Activated CD4-positive, alpha-beta T cell treated with anti-CD3 and anti-CD28 coated beads, Interleukin-2, amount 10 ng/mL, durations not matched to agents 7 days and 5 days (primary cell): ENCODE data around the gene FRAT1. TPM values are rescaled to one million over a fixed set of nuclear protein-coding genes. Genes with fewer than 3 reads are reported as not detected.
A peak's percentile ranks its signal among the peaks of the same experiment; 100 is the strongest.

Experiments used
- CTCF ChIA-PET: fragments of 350-600 bp; sonication (Branson Sonifier 250); formaldehyde crosslinking; loops from one replicate; lab custom pipeline; 2021; ENCODE audit warnings: antibody characterized with exemption; lab: Charles Lee
- POLR2A ChIA-PET: fragments of 350-600 bp; sonication (Branson Sonifier 250); formaldehyde crosslinking; loops from one replicate; lab custom pipeline; 2021; ENCODE audit warnings: antibody characterized with exemption; lab: Charles Lee
- DNase-seq: peaks from one replicate; pipeline ENCODE4 v3.0.0-alpha.2; 2020
- H3K27ac Mint-ChIP-seq: one replicate; pipeline ENCODE4 v1.8.0; 2021; ENCODE audit warnings: mild to moderate bottlenecking, moderate library complexity, mixed read lengths
- H3K27me3 Mint-ChIP-seq: one replicate; pipeline ENCODE4 v1.8.0; 2021; ENCODE audit warnings: mixed read lengths
- H3K36me3 Mint-ChIP-seq: one replicate; pipeline ENCODE4 v1.8.0; 2021; ENCODE audit warnings: low read depth, mixed read lengths
- H3K4me1 Mint-ChIP-seq: one replicate; pipeline ENCODE4 v1.8.0; 2021; ENCODE audit warnings: mixed read lengths
- H3K4me3 Mint-ChIP-seq: one replicate; pipeline ENCODE4 v1.8.0; 2021; ENCODE audit warnings: mild to moderate bottlenecking, moderate library complexity, mixed read lengths
- H3K9me3 Mint-ChIP-seq: one replicate; pipeline ENCODE4 v1.8.0; 2021; ENCODE audit warnings: mixed read lengths
- total RNA-seq, 2 experiments: library from RNA; stranded (reverse); gene quantifications; one replicate each; pipeline ENCODE4 v1.2.3, GENCODE V29; 2021

The FRAT1 gene
- total RNA-seq, 2 experiments from 2014 or later, result 5.8 to 6.2 TPM

DNA sequence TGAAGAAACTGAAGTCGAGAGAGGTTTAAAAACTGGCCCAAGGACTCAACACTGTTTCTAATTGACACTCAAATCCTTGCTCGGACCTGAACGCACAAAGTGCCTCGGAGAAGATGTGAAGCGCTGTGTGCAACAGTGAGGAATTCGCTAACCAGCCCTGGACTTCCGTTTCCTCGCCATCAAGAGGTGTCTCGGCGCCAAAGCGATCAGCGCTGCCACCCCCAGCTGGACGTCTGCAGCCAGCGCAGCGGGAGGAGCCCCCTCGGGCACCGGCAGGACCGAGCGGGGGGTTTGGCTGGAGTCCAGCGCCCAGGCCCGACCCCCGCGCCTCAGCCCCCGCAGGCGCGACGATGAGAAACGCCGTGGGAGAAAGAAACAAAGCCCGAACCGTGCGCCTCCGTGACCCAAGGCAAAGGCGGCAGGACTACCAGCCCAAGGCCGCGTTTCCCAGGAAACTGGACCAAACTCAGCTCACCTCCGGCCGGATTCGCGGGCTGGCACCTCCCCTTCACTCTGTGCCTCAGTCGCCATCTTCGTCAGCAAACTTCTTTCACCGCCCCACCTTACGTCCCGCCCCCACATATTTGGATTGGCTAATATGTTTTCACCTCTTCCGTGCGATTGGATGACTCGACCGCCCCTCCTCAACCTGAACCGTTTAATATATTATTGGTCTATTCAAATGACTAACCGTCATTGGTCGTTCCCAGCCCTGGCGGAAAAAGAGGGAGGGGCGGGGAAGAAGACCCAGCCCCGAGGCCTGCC is 26.8 kb upstream of the FRAT1 start, which contains the start of gene ARHGAP19:
Gene ARHGAP19 (minus strand): TSS at position 541 of the 765 bp plus-strand sequence. CDS start 10 bp downstream, at position 531.
- no peaks in the 10 kb centered on the region for H3K27me3 Mint-ChIP-seq
- H3K4me3 Mint-ChIP-seq, result peak within 1 kb of the TSS; percentile 82
- peaks cover 5% of the 10 kb centered on the region for H3K36me3 Mint-ChIP-seq
- CTCF ChIA-PET, result interaction anchor here (1.1 kb wide), 1 partner anchor 14 kb away, joined by 3 read pairs; no protein-coding TSS in a partner anchor
- peak within 1 kb of the TSS; percentile 93 for H3K27ac Mint-ChIP-seq
- H3K9me3 Mint-ChIP-seq, result no peaks in the 10 kb centered on the region
- H3K4me1 Mint-ChIP-seq, result peaks cover 22% of the 10 kb centered on the region
- POLR2A ChIA-PET, result no interaction called here
- peak; percentile 98 for DNase-seq

DNA sequence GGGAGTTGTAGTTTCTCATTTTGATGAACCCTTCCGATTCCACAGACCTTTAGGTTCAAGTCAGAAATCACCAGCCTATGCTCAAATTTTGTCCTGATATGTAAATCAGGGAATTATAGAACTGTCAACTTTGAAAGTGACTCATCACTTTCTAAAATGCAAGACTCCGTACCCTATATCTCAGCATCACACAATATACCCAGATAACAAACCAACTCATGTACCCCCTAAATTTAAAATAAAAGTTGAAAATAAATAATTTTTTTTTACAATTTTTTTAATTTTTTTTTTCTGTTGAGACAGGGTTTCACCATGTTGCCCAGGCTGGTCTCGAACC is 26.2 kb upstream of the FRAT1 start:
- Mint-ChIP-seq H3K36me3 (peaks cover 5% of the 10 kb centered on the region), H3K27ac (peak overlapping the region; percentile 93), H3K4me3 (peak overlapping the region; percentile 82), H3K27me3 (no peaks in the 10 kb centered on the region), H3K9me3 (no peaks in the 10 kb centered on the region), H3K4me1 (peaks cover 22% of the 10 kb centered on the region)
- ChIA-PET CTCF (no interaction called here), POLR2A (no interaction called here)
- DNase-seq, result no peak

DNA sequence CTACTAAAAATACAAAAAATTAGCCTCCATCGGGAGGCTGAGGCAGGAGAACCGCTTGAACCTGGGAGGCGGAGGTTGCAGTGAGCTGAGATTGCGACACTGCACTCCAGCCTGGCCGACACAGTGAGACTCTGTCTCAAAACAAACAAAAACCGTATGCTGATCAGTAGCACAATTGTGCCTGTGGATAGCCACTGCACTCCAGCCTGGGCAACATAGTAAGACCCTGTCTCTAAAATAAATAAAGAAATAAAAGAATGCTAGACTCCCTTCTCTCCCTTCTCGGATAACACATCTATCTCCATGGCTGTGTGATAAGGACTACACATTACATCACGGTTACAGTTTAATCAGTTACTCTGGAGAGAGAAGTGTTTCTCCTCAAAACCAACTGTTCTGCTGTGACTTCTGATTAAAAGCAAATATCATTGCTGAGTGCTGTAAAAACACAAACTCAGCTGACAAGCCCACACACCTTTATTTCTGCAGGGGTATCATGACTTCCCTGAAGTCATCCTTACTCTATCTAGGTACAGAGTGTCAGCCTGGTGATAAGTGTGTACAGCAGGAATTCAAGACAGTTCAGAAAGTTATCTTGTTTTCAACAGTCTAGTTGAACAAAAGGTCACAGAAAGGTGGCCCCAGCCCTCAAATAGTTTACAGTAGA is 21.4 kb upstream of the FRAT1 start:
- Mint-ChIP-seq H3K4me3 (no peak overlapping the region), H3K36me3 (no peaks in the 10 kb centered on the region), H3K27me3 (no peaks in the 10 kb centered on the region), H3K27ac (no peak overlapping the region), H3K9me3 (no peaks in the 10 kb centered on the region), H3K4me1 (peaks cover 5% of the 10 kb centered on the region)
- CTCF ChIA-PET, result interaction anchor here (0.6 kb wide), 3 partner anchors 14 to 394 kb away, joined by 3 to 4 read pairs (median 3); no protein-coding TSS in a partner anchor
- DNase-seq, result no peak
- POLR2A ChIA-PET, result no interaction called here

DNA sequence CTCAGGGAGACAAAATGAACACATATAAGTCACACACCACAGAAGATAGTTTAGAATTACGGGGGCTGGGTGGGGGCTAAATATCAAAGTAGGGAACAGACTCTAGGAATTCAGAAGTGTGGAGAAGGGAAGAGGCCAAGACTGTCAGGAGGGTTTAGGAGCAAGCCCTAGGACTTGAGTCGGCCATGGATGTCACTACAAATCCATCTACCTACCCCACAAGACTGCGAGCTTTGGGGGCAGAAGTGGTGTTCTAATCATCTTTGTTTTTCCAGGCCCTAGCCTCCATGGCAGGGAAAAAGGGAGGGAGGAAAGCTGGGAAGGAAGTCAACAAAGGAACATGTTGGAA is 20.9 kb upstream of the FRAT1 start:
- Mint-ChIP-seq H3K4me3 (no peak overlapping the region), H3K4me1 (peaks cover 3% of the 10 kb centered on the region), H3K27ac (no peak overlapping the region), H3K9me3 (no peaks in the 10 kb centered on the region), H3K36me3 (no peaks in the 10 kb centered on the region), H3K27me3 (no peaks in the 10 kb centered on the region)
- CTCF ChIA-PET, result interaction anchor here (0.6 kb wide), 2 partner anchors 13 to 393 kb away, joined by 3 to 4 read pairs; no protein-coding TSS in a partner anchor
- POLR2A ChIA-PET, result no interaction called here
- DNase-seq, result no peak

DNA sequence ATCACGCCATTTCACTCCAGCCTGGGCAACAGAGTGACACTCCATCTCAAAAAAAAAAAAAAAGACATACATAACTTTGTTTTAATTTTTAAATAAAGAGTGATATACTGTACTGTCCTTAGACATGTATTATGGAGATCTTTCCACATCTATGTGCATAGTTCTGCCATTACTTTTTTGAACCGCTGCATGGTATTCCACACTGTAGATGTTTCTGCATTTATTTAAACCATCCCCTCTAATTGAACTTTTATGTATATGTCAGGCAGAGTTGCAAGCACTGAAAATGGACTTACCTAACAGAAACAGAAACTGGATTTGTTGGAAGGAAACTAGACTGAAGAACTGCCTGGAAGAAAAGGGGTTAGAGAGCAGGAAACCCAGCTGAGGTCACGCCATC is 18.1 kb upstream of the FRAT1 start:
- ChIA-PET CTCF (no interaction called here), POLR2A (no interaction called here)
- Mint-ChIP-seq H3K27ac (no peak overlapping the region), H3K4me3 (no peak overlapping the region), H3K9me3 (no peaks in the 10 kb centered on the region), H3K4me1 (peaks cover 3% of the 10 kb centered on the region), H3K36me3 (no peaks in the 10 kb centered on the region), H3K27me3 (no peaks in the 10 kb centered on the region)
- DNase-seq, result no peak

DNA sequence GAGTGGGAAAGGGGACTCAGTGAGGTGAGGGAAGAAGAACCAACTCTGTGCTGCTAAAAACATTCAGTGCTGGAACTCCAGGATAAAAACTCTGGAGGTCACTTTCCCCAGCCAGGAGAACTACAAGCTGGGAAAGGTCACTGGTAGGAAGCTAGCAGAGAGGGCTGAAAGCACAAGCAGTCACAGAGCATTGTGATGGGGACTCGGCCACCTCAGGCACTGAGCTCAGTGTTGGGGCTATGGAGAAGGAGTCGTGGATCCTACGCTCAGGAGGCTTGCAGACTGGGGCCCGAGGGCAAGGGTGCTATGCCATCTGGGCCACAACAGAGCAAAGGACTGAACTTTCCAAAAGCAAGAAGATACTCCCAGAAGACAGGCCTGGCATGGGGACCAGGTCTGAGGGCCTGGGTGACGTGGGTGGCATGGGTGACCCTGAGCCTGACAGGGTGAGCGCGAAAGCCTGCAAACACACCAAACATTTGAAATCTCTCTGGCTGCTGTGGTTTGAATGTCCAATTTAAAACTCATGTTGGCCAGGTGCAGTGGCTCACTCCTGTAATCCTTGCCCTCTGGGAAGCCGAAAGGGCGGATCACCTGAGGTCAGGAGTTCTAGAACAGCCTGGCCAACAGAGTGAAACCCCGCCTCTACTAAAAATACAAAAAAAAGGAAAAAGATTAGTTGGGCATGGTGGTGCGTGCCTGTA is 16.8 kb upstream of the FRAT1 start:
- POLR2A ChIA-PET, result no interaction called here
- Mint-ChIP-seq H3K9me3 (no peaks in the 10 kb centered on the region), H3K36me3 (no peaks in the 10 kb centered on the region), H3K4me3 (no peak overlapping the region), H3K27me3 (no peaks in the 10 kb centered on the region), H3K27ac (no peak overlapping the region), H3K4me1 (peaks cover 3% of the 10 kb centered on the region)
- CTCF ChIA-PET, result no interaction called here
- DNase-seq, result no peak

DNA sequence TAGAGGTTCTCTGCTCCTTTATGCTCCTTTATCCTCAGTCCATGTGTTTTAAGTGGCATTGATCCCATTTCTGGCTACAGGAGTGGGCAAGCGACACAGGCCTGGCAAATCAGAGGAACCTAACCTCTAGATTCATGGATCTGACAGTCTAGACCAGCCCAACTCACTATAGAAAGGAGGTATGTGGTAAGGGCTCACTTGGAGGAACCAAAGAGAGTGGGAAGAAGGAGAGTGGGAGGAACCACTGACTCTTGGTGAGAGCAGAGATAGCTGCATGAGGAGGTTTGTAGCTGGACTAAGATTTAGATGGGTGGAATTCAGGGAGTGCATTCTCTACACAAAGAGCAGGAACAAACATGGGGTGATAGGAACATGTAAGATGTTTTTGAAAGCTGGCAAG is 11.6 kb upstream of the FRAT1 start:
- no peak for DNase-seq
- Mint-ChIP-seq H3K9me3 (no peaks in the 10 kb centered on the region), H3K27me3 (no peaks in the 10 kb centered on the region), H3K4me1 (no peaks in the 10 kb centered on the region), H3K4me3 (no peak overlapping the region), H3K27ac (no peak overlapping the region), H3K36me3 (no peaks in the 10 kb centered on the region)
- ChIA-PET POLR2A (no interaction called here), CTCF (interaction anchor here (1.9 kb wide), 1 partner anchor 12 kb away, joined by 4 read pairs; the partner anchor contains the start of gene FRAT1)

DNA sequence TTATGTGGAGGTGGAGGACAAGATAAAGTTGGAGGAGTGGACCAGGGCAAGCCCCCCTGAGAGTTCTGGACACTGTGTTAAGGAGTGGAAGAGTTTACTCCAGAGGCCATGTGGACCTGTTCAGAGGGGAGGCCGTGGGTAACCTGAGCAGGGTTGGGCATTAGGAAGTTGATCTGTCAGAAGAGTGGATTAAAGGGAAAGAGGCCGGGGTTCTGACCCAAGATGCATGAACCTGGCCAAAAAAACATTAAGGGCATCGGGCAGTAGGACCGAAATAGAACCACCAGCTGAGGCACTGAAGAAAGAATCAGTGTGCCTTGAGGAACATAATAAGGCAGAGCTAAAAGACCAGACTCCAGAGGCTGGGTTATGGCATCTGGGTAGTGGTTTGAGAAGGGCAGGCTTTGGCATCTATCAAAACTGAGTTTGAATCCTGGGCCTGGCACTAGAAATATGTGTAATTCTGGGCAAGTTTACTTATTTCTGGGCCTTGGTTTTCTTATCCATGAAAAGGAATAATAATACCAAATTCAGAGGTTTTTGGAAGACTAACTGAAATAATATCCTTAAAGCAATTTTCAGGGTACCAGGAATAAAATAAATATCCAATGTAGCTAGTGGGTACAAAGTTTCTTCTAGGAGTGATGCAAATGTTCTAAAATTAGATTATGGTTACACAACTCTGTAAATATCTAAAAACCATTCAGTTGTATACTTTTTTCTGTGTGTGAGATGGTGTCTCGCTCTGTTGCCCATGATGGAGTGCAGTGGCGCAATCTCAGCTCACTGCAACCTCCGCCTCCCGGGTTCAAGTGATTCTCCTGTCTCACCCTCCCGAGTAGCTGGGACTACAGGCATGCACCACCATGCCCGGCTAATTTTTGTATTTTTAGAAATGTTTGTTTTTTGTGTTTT is 10.9 kb upstream of the FRAT1 start:
- ChIA-PET CTCF (interaction anchor here (1.9 kb wide), 1 partner anchor 11 kb away, joined by 4 read pairs; the partner anchor contains the start of gene FRAT1), POLR2A (no interaction called here)
- no peak for DNase-seq
- no peaks in the 10 kb centered on the region for H3K27me3 Mint-ChIP-seq
- H3K36me3 Mint-ChIP-seq, result no peaks in the 10 kb centered on the region
- H3K4me1 Mint-ChIP-seq, result no peaks in the 10 kb centered on the region
- H3K4me3 Mint-ChIP-seq, result no peak overlapping the region
- H3K9me3 Mint-ChIP-seq, result no peaks in the 10 kb centered on the region
- no peak overlapping the region for H3K27ac Mint-ChIP-seq

DNA sequence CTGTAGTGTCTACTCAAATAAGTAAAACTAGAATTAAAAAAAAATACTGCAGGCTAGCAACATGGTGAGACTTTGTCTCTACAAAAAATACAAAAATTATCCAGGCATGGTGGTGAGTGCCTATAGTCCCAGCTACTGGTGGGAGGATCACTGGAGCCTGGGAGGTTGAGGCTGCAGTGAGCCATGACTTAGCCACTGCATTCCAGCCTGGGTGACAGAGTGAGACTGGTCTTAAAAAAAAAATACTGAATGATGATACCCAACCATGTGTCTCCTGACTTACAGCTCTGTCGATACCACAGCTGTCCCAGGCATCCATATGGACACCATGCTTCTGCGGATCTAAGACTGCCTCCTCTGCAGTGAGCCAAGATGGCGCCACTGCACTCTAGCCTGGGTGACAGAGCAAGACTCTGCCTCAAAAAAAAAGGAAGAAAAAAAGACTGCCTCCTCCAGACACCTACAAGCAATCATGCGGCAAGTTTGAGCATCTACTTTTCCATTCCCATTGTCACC is 7.9 kb upstream of the FRAT1 start:
- no peaks in the 10 kb centered on the region for H3K9me3 Mint-ChIP-seq
- ChIA-PET POLR2A (no interaction called here), CTCF (interaction anchor here (0.6 to 1.0 kb wide), 3 partner anchors 13 to 50 kb away, joined by 4 read pairs; no protein-coding TSS in a partner anchor)
- no peaks in the 10 kb centered on the region for H3K36me3 Mint-ChIP-seq
- DNase-seq, result no peak
- no peak overlapping the region for H3K27ac Mint-ChIP-seq
- H3K4me1 Mint-ChIP-seq, result no peaks in the 10 kb centered on the region
- H3K27me3 Mint-ChIP-seq, result no peaks in the 10 kb centered on the region
- H3K4me3 Mint-ChIP-seq, result no peak overlapping the region

DNA sequence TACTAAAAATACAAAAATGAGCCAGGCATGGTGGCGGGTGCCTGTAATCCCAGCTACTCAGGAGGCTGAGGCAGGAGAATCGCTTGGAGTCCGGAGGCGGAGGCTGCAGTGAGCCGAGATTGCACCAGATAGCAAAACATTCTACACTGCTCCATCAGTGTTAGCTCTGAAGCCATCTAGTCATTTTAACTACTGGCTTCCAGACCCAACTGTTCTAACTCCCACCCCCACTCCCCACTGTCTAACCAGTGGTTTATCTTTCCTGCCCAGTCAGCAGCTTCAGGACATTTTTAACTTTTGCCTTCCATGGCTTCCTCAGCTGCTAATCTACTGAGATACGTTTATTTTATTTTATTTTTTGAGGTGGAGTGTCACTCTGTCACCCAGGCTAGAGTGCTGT is 6.2 kb upstream of the FRAT1 start:
- Mint-ChIP-seq H3K27me3 (no peaks in the 10 kb centered on the region), H3K27ac (no peak overlapping the region), H3K4me1 (peaks cover 3% of the 10 kb centered on the region), H3K4me3 (no peak overlapping the region), H3K9me3 (no peaks in the 10 kb centered on the region), H3K36me3 (no peaks in the 10 kb centered on the region)
- POLR2A ChIA-PET, result no interaction called here
- CTCF ChIA-PET, result interaction anchor here (0.6 to 1.2 kb wide), 2 partner anchors 20 to 46 kb away, joined by 3 read pairs; no protein-coding TSS in a partner anchor
- no peak for DNase-seq

DNA sequence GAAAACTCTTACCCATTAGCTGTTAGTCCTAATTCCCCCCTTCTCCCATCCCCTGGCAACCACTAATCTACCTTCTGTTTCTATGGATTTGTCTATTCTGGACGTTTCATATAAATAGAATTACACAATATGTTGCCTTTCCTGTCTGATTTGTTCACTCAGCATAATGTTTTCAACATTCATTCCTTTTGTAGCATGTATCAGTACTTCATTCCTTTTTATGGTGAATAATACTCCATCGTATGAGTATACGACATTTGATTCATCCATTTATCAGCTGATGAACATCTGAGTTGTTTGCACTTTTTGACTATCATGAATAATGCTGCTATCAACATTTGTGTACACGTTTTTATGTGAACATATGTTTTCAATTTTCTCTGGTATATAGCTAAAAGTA is 4.4 kb upstream of the FRAT1 start:
- no peak overlapping the region for H3K4me3 Mint-ChIP-seq
- no peak overlapping the region for H3K27ac Mint-ChIP-seq
- H3K4me1 Mint-ChIP-seq, result peaks cover 10% of the 10 kb centered on the region
- CTCF ChIA-PET, result interaction anchor here (0.9 to 2.5 kb wide), 2 partner anchors 11 to 143 kb away, joined by 3 to 6 read pairs; no protein-coding TSS in a partner anchor
- H3K36me3 Mint-ChIP-seq, result no peaks in the 10 kb centered on the region
- POLR2A ChIA-PET, result no interaction called here
- no peak for DNase-seq
- no peaks in the 10 kb centered on the region for H3K9me3 Mint-ChIP-seq
- no peaks in the 10 kb centered on the region for H3K27me3 Mint-ChIP-seq
